GM12874 (cell line): ENCODE results near the gene PLA2G4F.

Experiments
- CTCF ChIP-seq: IDR thresholded peaks from 2 replicates; pipeline ENCODE4 v1.5.1; 2011; ENCODE audit warnings: low read depth, mild to moderate bottlenecking, control low read depth, low read length, moderate library complexity; ENCODE audit not compliant: insufficient read depth

Gene PLA2G4F

GRCh38 chr15:42118650-42119445 lies 37.6 kb downstream of the PLA2G4F start:
- no peak for TF ChIP-seq CTCF

DNA sequence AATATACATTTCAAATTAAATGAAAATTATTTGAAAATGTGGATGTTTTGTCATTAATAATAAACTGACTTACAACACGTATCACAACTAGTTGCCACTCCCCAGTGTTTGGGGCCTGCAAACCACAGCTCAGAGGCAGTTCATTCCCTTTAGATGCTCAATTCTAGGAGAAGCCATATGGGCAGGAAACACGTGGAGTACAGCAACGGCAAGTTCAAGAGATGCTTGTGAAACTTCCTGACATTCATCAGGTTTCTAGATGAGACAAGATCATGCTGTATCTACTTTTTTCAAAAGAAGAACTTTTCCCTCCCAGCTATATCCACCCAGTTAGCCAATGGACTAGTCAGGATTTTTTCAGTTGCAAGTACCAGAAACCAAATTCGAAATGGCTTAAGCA lies 44.5 kb downstream of the PLA2G4F start:
- TF ChIP-seq CTCF = no peak

- no peak for TF ChIP-seq CTCF
Measured at GRCh38 chr15:42110367-42110766, 46.1 kb downstream of the PLA2G4F start.

DNA sequence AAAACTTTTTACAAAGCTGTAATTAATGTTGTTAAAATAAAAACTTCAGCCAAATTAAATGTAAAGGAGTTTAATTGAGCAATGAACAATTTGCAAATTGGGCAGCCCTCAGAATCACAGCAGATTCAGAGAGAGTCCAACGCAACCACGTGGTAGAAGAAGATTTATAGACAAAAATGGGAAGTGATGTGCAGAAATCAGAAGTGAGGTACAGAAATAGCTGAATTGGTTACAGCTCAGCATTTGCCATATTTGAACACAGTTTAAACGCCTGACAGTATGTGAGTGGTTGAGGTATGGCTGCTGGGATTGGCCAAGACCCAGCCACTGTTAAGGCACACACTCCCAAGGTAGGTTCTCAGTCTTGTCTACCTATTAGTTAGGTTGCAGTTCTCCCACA lies 47.6 kb downstream of the PLA2G4F start:
- no peak for TF ChIP-seq CTCF

- TF ChIP-seq CTCF = no peak
Measured at GRCh38 chr15:42108189-42108588, 48.2 kb downstream of the PLA2G4F start.

GRCh38 chr15:42107473-42107872 lies 49.0 kb downstream of the PLA2G4F start:
- no peak for TF ChIP-seq CTCF

- no peak for TF ChIP-seq CTCF
Measured at GRCh38 chr15:42106288-42106687, 50.1 kb downstream of the PLA2G4F start.
